Measurements from ENCODE around the gene RIMBP2.

RIMBP2 gene

GRCh38 chr12:130487636-130488357 lies 228.3 kb downstream of the RIMBP2 start:
- TF ChIP-seq REST (IDR thresholded peaks at IDR 0.05; ENCODE audit: insufficient read depth in 1 of 2, low read depth in 2 of 2, low read length in 2 of 2), result no peak
- no peak for TF ChIP-seq FOXP2 (optimal IDR thresholded peaks at IDR 0.05; ENCODE audit: borderline replicate concordance, extremely low read depth, extremely low read length, insufficient read depth)
- no peak for TF ChIP-seq POLR2AphosphoS5 (IDR thresholded peaks at IDR 0.05; ENCODE audit: low read depth, low read length)
- no peak for TF ChIP-seq TAF1 (IDR thresholded peaks at IDR 0.05; ENCODE audit: borderline replicate concordance, insufficient read depth, low read length)
- TF ChIP-seq SIN3A (IDR thresholded peaks at IDR 0.05; ENCODE audit: borderline replicate concordance, insufficient read depth, low read length), result no peak

GRCh38 chr12:130486891-130487416 lies 229.1 kb downstream of the RIMBP2 start:
- TF ChIP-seq REST (IDR thresholded peaks at IDR 0.05; ENCODE audit: insufficient read depth in 1 of 2, low read depth in 2 of 2, low read length in 2 of 2) (no peak), POLR2AphosphoS5 (IDR thresholded peaks at IDR 0.05; ENCODE audit: low read depth, low read length) (no peak), TAF1 (IDR thresholded peaks at IDR 0.05; ENCODE audit: borderline replicate concordance, insufficient read depth, low read length) (no peak), FOXP2 (optimal IDR thresholded peaks at IDR 0.05; ENCODE audit: borderline replicate concordance, extremely low read depth, extremely low read length, insufficient read depth) (no peak), SIN3A (IDR thresholded peaks at IDR 0.05; ENCODE audit: borderline replicate concordance, insufficient read depth, low read length) (no peak)

GRCh38 chr12:130486146-130486435 lies 230.0 kb downstream of the RIMBP2 start:
- TF ChIP-seq SIN3A (IDR thresholded peaks at IDR 0.05; ENCODE audit: borderline replicate concordance, insufficient read depth, low read length) (no peak), TAF1 (IDR thresholded peaks at IDR 0.05; ENCODE audit: borderline replicate concordance, insufficient read depth, low read length) (no peak), REST (IDR thresholded peaks at IDR 0.05; ENCODE audit: insufficient read depth in 1 of 2, low read depth in 2 of 2, low read length in 2 of 2) (no peak), FOXP2 (optimal IDR thresholded peaks at IDR 0.05; ENCODE audit: borderline replicate concordance, extremely low read depth, extremely low read length, insufficient read depth) (no peak), POLR2AphosphoS5 (IDR thresholded peaks at IDR 0.05; ENCODE audit: low read depth, low read length) (no peak)

GRCh38 chr12:130485291-130486145 lies 230.6 kb downstream of the RIMBP2 start:
- TF ChIP-seq FOXP2 (optimal IDR thresholded peaks at IDR 0.05; ENCODE audit: borderline replicate concordance, extremely low read depth, extremely low read length, insufficient read depth), result no peak
- TF ChIP-seq REST (IDR thresholded peaks at IDR 0.05; ENCODE audit: insufficient read depth in 1 of 2, low read depth in 2 of 2, low read length in 2 of 2), result no peak
- no peak for TF ChIP-seq SIN3A (IDR thresholded peaks at IDR 0.05; ENCODE audit: borderline replicate concordance, insufficient read depth, low read length)
- TF ChIP-seq POLR2AphosphoS5 (IDR thresholded peaks at IDR 0.05; ENCODE audit: low read depth, low read length), result no peak

Measured in PFSK-1 (cell line).